Omental fat pad (tissue), 4 donors: ENCODE measurements around the gene CPNE5. TPM values are rescaled to one million over a fixed set of nuclear protein-coding genes. Genes with fewer than 3 reads are reported as not detected.

Experiments
- ATAC-seq: fragments of 150-250 bp; one replicate; pipeline ENCODE4 v1.9.1; 2016; ENCODE audit warnings: mild to moderate bottlenecking, moderate library complexity; ENCODE audit not compliant: low FRiP score
- DNase-seq: peaks from one replicate; pipeline ENCODE4 v3.0.0-alpha.2; 2019; ENCODE audit warnings: low spot score
- total RNA-seq, 4 donors: library from RNA; depleted of rRNA; stranded (reverse); fragments of >200 nt; gene quantifications; one replicate each; pipeline ENCODE4 v1.1.0, GENCODE V29; 2016
- TF ChIP-seq, protein P1 (sequence below), 3 donors: fragments of 450-650 bp; IDR thresholded peaks; one replicate each; pipeline ENCODE4 v1.5.1; 2016 to 2017; ENCODE audit warnings: antibody characterized with exemption in 3 of 3, mild to moderate bottlenecking in 3 of 3, moderate library complexity in 2 of 3

The CPNE5 gene
- total RNA-seq, 4 donors from 2014 or later = 0.47 to 20.3 (median 7.6) TPM

DNA sequence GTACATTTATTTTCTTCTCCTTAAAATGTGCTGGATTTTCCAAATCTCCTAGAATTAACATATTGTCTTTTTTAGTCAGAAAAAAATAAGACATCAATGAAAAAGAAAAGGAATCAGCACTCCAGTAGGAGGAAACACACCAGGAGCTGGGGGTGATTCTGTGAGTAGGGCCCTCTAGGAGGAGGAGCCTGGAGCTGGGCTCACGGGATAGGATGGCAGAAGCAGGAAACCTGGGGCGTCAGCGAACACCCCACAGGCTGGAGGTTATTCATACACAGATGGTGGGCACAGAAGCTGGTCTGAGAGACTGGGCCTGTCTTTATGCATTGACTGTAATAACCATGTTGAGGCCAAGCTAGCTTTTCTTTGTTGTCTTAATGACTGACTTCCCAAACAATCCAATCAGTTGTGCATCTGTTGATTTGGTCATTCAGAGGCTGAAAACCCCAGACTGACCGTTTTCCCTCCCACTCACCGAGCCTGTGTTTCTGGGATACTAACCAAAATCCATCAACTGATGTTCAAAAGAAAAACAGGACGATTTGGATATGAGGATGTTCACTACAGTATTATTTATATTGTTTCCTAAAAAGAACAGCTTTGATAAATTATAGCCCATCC lies 53.1 kb downstream of the CPNE5 start:
- TF ChIP-seq, protein P1, sequence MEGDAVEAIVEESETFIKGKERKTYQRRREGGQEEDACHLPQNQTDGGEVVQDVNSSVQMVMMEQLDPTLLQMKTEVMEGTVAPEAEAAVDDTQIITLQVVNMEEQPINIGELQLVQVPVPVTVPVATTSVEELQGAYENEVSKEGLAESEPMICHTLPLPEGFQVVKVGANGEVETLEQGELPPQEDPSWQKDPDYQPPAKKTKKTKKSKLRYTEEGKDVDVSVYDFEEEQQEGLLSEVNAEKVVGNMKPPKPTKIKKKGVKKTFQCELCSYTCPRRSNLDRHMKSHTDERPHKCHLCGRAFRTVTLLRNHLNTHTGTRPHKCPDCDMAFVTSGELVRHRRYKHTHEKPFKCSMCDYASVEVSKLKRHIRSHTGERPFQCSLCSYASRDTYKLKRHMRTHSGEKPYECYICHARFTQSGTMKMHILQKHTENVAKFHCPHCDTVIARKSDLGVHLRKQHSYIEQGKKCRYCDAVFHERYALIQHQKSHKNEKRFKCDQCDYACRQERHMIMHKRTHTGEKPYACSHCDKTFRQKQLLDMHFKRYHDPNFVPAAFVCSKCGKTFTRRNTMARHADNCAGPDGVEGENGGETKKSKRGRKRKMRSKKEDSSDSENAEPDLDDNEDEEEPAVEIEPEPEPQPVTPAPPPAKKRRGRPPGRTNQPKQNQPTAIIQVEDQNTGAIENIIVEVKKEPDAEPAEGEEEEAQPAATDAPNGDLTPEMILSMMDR (IDR thresholded peaks at IDR 0.05) = no peak
- DNase-seq = no peak
- ATAC-seq = no peak

DNA sequence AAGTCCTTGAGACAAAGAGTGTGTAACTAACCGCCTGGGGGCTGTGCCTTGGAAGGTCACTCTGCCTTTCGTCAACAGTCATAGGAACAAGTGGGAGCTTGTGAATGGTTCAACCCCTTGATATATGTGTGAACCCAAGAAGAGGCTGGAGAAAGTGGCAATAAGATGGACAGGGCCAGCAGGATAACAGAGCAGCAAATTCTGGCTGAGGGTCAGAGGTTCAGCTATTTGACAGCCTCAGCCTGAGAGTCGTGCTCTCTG lies 54.9 kb downstream of the CPNE5 start:
- TF ChIP-seq, protein P1 (IDR thresholded peaks at IDR 0.05) = no peak
- no peak for ATAC-seq
- no peak for DNase-seq

DNA sequence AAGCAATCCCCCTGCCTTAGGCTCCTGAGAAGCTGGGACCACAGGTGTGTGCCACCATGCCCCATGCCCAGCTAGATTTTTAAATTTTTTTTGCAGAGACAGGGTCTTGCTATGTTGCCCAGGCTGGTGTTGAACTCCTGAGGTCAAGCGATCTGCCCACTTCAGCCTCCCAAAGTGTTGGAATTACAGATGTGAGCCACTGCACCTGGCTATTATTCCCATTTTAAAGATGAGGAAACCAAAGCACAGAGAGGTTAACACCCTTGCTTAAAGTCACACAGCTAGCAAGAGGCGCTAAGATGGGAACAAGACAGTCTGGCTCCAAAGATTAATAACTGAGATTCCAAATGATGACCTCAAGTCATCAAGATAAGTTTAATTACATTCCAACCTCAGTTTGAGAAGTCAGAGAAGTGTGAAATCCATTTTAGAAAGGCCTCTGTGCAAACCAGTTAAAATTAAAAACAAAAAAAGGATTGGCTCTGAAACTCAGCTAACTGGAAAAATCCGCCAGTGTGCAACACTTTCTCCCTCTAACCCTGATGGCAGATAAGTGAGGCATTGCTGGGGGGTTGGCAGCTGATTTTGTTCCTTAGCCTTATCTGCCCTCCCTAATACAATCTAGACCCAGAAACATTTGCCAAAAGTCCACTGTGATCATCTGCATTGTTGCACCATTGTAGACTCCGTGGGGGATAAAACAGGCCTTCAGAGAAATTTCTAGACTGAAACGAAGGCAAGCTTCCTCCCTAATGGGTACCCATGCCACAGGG lies 55.5 kb downstream of the CPNE5 start:
- ATAC-seq (no peak), DNase-seq (no peak)
- TF ChIP-seq, protein P1 (IDR thresholded peaks at IDR 0.05) = no peak

DNA sequence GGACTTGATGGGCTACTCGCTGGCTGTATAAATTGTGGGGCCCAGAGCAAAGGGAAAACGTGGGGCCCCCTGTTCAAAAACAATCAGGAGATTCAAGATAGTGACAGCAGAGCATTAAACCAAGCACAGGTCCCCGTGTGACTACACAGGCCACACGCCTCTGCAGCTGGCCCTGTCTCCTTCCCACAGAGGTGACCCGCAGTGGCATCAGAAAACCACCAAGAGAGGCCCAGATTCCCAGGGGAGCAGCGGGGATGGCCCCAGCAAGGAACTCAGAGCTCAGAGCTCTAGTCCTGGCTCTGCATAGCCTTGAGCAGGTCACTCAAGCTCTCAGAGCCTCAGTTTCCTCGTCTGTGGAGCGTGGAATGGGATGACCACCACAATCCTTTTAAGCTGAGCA lies 57.6 kb downstream of the CPNE5 start:
- ATAC-seq (no peak), DNase-seq (no peak)
- TF ChIP-seq, protein P1 (IDR thresholded peaks at IDR 0.05) = no peak

DNA sequence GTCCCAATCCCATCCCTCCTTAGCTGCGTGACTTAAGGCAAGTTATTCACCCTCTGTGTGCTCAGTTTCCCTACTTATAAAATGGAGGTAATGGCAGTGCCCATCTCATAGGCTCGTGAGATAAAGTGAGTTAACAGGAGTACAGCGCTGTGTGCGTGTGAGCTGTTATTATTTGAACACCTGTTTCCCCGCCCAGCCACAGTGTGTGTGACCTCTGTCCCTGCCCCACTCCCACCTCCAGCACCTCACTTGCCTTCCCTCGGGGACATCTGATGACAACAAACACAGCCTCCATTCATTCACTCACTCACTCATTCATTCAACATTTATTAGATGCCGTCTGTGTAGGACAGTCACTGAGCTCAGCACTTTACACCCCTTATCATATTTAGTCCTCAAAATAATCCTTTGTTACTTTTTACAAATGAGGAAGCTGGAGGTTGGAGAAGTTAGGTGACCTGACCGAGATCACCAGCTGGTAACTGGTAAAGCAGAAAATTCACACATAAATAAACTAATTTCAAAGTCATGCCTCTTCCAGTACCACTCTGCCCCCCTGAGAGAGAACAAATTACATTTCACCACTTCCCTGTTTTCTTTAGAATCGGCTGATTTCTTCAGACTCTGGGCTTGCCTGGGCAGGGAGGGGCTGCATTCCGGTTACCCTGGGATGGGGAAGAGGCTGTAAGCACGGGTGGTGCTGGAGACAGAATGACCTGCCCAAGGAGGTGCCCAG lies 58.6 kb downstream of the CPNE5 start:
- no peak for ATAC-seq
- TF ChIP-seq, protein P1 (IDR thresholded peaks at IDR 0.05) = no peak
- no peak for DNase-seq

DNA sequence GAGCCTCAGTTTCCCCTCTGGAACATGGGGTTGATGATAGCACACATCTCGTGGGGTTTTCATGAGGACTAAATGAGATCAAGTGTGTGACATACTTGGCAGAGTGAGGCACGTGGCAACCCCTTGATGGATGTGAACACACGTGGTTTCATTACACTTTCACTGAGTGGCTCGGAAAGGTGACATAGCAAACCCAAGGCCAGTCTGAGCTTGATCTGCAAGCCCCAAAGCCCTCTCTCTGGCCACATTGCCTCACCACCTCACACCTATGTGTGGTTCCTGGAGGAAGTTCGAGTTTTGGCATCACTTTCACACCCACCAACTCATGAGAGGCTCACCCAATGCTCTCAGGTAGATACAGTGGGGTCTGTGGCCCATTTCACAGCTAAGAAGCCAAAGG lies 60.0 kb downstream of the CPNE5 start:
- TF ChIP-seq, protein P1 (IDR thresholded peaks at IDR 0.05) = no peak
- ATAC-seq (no peak), DNase-seq (no peak)
